Esophagus squamous epithelium (tissue), 5 donors: ENCODE data around the gene PRKN. TPM values are rescaled to one million over a fixed set of nuclear protein-coding genes. Genes with fewer than 3 reads are reported as not detected.

Source experiments
- DNase-seq: peaks from one replicate; lab custom pipeline; 2025; lab: John Stamatoyannopoulos, UW
- H3K27ac ChIP-seq, 4 donors: fragments of 200-600 bp; sonication (generic); one replicate each; pipeline ENCODE4 v1.5.1; 2016 to 2019; ENCODE audit warnings: mild to moderate bottlenecking in 1 of 4
- H3K27me3 ChIP-seq, 4 donors: fragments of 200-600 bp; sonication (generic); 1 replicate in 3 of 4; 2 replicates in 1 of 4; pipeline versions ENCODE4 v1.5.1 to v1.6.0; 2017 to 2021; ENCODE audit warnings: antibody characterized with exemption in 1 of 4
- H3K36me3 ChIP-seq, 3 donors: fragments of 200-600 bp; sonication (generic); one replicate each; pipeline ENCODE4 v1.5.1; 2016 to 2019
- H3K4me1 ChIP-seq, 3 donors: fragments of 200-600 bp; sonication (generic); one replicate each; pipeline ENCODE4 v1.5.1; 2017 to 2019
- H3K4me3 ChIP-seq, 4 donors: fragments of 200-600 bp; sonication (generic); 1 replicate in 3 of 4; 2 replicates in 1 of 4; pipeline ENCODE4 v1.5.1; 2016 to 2019; ENCODE audit warnings: mild to moderate bottlenecking in 2 of 4, moderate library complexity in 1 of 4
- H3K9me3 ChIP-seq, 3 donors: fragments of 200-600 bp; sonication (generic); one replicate each; pipeline ENCODE4 v1.5.1; 2016 to 2019
- CTCF ChIP-seq, 6 experiments: fragments of 450-650 bp in 4 of 6; fragments of 200-600 bp in 2 of 6; sonication (generic) in 2 of 6; IDR thresholded peaks; one replicate each; pipeline ENCODE4 v1.5.1; 2016 to 2019; ENCODE audit warnings: antibody characterized with exemption in 6 of 6, mild to moderate bottlenecking in 4 of 6, moderate library complexity in 4 of 6
- POLR2A ChIP-seq, 4 donors: fragments of 450-650 bp; IDR thresholded peaks; one replicate each; pipeline ENCODE4 v1.6.1; 2017; ENCODE audit warnings: antibody characterized with exemption in 4 of 4, mild to moderate bottlenecking in 4 of 4, moderate library complexity in 3 of 4
- WGBS, 2 donors: methylation state at CpG; one replicate each; pipeline ENCODE4 v1.1.5; 2018; 5-methylcytosine and 5-hydroxymethylcytosine counted together
- intact Hi-C: fragments of 100-400 bp; cut with DNase I; formaldehyde crosslinking; loops from one replicate; pipeline ENCODE4 v1.15.0; 2022
- total RNA-seq, 4 donors: library from RNA; depleted of rRNA; stranded (reverse); fragments of >200 nt; gene quantifications; one replicate each; pipeline ENCODE4 v1.1.0, GENCODE V29; 2016
- donor health status: DM: yes; HTN: yes; CAD: no.

PRKN gene
- total RNA-seq, 4 donors from 2014 or later = 0.70 to 5.5 (median 2.2) TPM

- no peak overlapping the region for H3K27ac ChIP-seq
- no peak overlapping the region for H3K4me3 ChIP-seq
- H3K27me3 ChIP-seq = no peaks in the 10 kb centered on the region
- TF ChIP-seq CTCF (IDR thresholded peaks at IDR 0.05) (no peak), POLR2A (IDR thresholded peaks at IDR 0.05) (no peak)
- no peaks in the 10 kb centered on the region for H3K9me3 ChIP-seq
- H3K36me3 ChIP-seq = no peaks in the 10 kb centered on the region
- intact Hi-C loops = no loop called here
- WGBS, 2 donors = 76 to 90% methylated on average over 1 of the region's 1 CpG
- no peak for DNase-seq
- H3K4me1 ChIP-seq = no peaks in the 10 kb centered on the region
These were observed 922.7 kb downstream of the PRKN start for GRCh38 chr6:161804838-161805237.

GRCh38 chr6:161803131-161803530, 924.4 kb downstream of the PRKN start:
- 56 to 64% methylated on average over 2 to 3 of the region's 3 CpGs for WGBS, 2 donors
- Histone ChIP-seq H3K4me3 (no peak overlapping the region), H3K27me3 (no peaks in the 10 kb centered on the region), H3K4me1 (no peaks in the 10 kb centered on the region), H3K27ac (no peak overlapping the region), H3K9me3 (no peaks in the 10 kb centered on the region), H3K36me3 (no peaks in the 10 kb centered on the region)
- intact Hi-C loops = no loop called here
- DNase-seq = no peak
- TF ChIP-seq POLR2A (IDR thresholded peaks at IDR 0.05) = no peak
- no peak for TF ChIP-seq CTCF (IDR thresholded peaks at IDR 0.05)

DNA sequence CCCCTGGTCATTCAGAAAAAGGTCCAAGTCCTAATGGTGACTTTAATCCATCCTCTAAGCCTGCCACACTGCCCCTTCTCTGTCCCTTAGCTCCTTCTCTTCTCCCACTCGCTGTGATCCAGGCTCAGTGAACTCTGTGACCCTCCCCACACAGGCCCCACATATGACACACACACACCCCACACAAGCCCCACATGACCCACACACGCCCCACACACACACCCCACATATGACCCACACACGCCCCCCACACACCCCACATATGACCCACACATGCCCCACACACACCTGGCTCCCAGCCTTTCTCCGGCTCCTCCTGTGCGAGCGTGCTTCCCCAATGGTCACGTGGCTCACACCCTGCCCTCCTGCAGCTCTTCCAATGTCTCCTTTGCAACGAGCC, 925.3 kb downstream of the PRKN start:
- Histone ChIP-seq H3K27ac (no peak overlapping the region), H3K4me3 (no peak overlapping the region), H3K9me3 (no peaks in the 10 kb centered on the region), H3K4me1 (no peaks in the 10 kb centered on the region), H3K27me3 (no peaks in the 10 kb centered on the region), H3K36me3 (no peaks in the 10 kb centered on the region)
- intact Hi-C loops = no loop called here
- TF ChIP-seq CTCF (IDR thresholded peaks at IDR 0.05) (no peak), POLR2A (IDR thresholded peaks at IDR 0.05) (no peak)
- 87 to 88% methylated on average over 7 to 8 of the region's 8 CpGs for WGBS, 2 donors
- DNase-seq = no peak

- no peak for TF ChIP-seq POLR2A (IDR thresholded peaks at IDR 0.05)
- intact Hi-C loops = no loop called here
- Histone ChIP-seq H3K36me3 (no peaks in the 10 kb centered on the region), H3K9me3 (no peaks in the 10 kb centered on the region), H3K27ac (no peak overlapping the region), H3K4me3 (no peak overlapping the region), H3K4me1 (no peaks in the 10 kb centered on the region), H3K27me3 (no peaks in the 10 kb centered on the region)
- no peak for DNase-seq
- WGBS, 2 donors = 55 to 58% methylated on average over 7 of the region's 7 CpGs
These were observed 928.6 kb downstream of the PRKN start for GRCh38 chr6:161798844-161799394.

GRCh38 chr6:161796681-161797080, 930.9 kb downstream of the PRKN start:
- Histone ChIP-seq H3K36me3 (no peaks in the 10 kb centered on the region), H3K27me3 (no peaks in the 10 kb centered on the region), H3K4me3 (no peak overlapping the region), H3K9me3 (no peaks in the 10 kb centered on the region), H3K27ac (no peak overlapping the region), H3K4me1 (no peaks in the 10 kb centered on the region)
- 21 to 37% methylated on average over 1 of the region's 1 CpG for WGBS, 2 donors
- intact Hi-C loops = no loop called here
- TF ChIP-seq CTCF (IDR thresholded peaks at IDR 0.05) (no peak), POLR2A (IDR thresholded peaks at IDR 0.05) (no peak)
- DNase-seq = no peak
